ENCODE data around the gene CCDC182. TPM values are rescaled to one million over a fixed set of nuclear protein-coding genes. Genes with fewer than 3 reads are reported as not detected.
A peak's percentile ranks its signal among the peaks of the same experiment; 100 is the strongest.

The CCDC182 gene
- total RNA-seq, 6 donors from 2014 or later: not detected

GRCh38 chr17:57744195-57745170 is 616 bp downstream of the CCDC182 start:
- H3K27me3 ChIP-seq: no peaks in the 10 kb centered on the region
- ATAC-seq (ENCODE audit: low FRiP score in 2 of 2): no peak
- H3K36me3 ChIP-seq: no peaks in the 10 kb centered on the region
- no peaks in the 10 kb centered on the region for H3K4me1 ChIP-seq
- no peak for TF ChIP-seq POLR2A (IDR thresholded peaks at IDR 0.05)
- TF ChIP-seq, protein P1, sequence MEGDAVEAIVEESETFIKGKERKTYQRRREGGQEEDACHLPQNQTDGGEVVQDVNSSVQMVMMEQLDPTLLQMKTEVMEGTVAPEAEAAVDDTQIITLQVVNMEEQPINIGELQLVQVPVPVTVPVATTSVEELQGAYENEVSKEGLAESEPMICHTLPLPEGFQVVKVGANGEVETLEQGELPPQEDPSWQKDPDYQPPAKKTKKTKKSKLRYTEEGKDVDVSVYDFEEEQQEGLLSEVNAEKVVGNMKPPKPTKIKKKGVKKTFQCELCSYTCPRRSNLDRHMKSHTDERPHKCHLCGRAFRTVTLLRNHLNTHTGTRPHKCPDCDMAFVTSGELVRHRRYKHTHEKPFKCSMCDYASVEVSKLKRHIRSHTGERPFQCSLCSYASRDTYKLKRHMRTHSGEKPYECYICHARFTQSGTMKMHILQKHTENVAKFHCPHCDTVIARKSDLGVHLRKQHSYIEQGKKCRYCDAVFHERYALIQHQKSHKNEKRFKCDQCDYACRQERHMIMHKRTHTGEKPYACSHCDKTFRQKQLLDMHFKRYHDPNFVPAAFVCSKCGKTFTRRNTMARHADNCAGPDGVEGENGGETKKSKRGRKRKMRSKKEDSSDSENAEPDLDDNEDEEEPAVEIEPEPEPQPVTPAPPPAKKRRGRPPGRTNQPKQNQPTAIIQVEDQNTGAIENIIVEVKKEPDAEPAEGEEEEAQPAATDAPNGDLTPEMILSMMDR (IDR thresholded peaks at IDR 0.05): no peak
- TF ChIP-seq POLR2AphosphoS5 (IDR thresholded peaks at IDR 0.05): no peak
- TF ChIP-seq EP300 (IDR thresholded peaks at IDR 0.05): no peak
- H3K9me3 ChIP-seq: no peaks in the 10 kb centered on the region
- no peak overlapping the region for H3K27ac ChIP-seq
- H3K4me3 ChIP-seq: no peak overlapping the region
- WGBS, 2 donors: 82 to 85% methylated on average over 26 of the region's 26 CpGs
- peak in 1 of 2 donors; percentile 60 for DNase-seq

DNA sequence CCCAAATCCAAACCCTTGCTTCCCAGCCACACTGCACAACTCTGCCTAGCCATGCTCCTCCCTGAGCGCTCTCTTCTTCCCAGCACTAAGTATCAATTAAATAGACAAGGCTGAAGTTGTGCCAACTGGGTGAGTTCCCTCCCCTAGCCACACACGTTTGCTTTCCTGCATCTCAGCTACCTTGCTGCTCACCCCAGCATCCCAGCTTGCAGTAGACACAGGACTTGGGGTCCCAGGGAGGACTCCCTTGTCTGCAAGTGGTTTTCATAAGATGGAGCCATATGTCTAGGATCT is 4.9 kb downstream of the CCDC182 start:
- Histone ChIP-seq H3K36me3 (no peaks in the 10 kb centered on the region), H3K4me1 (no peaks in the 10 kb centered on the region), H3K4me3 (no peak overlapping the region), H3K27me3 (no peaks in the 10 kb centered on the region), H3K27ac (no peak overlapping the region), H3K9me3 (no peaks in the 10 kb centered on the region)
- ATAC-seq (ENCODE audit: low FRiP score in 2 of 2): no peak
- WGBS, 2 donors: 58 to 66% methylated on average over 2 of the region's 2 CpGs
- TF ChIP-seq POLR2A (IDR thresholded peaks at IDR 0.05) (no peak), POLR2AphosphoS5 (IDR thresholded peaks at IDR 0.05) (no peak)
- DNase-seq: no peak

- WGBS, 2 donors: 58 to 63% methylated on average over 1 of the region's 1 CpG
- no peaks in the 10 kb centered on the region for H3K9me3 ChIP-seq
- no peak overlapping the region for H3K27ac ChIP-seq
- H3K36me3 ChIP-seq: no peaks in the 10 kb centered on the region
- ATAC-seq (ENCODE audit: low FRiP score in 2 of 2): no peak
- no peaks in the 10 kb centered on the region for H3K27me3 ChIP-seq
- no peak overlapping the region for H3K4me3 ChIP-seq
- TF ChIP-seq, protein P1 (IDR thresholded peaks at IDR 0.05): no peak
- no peak for TF ChIP-seq POLR2AphosphoS5 (IDR thresholded peaks at IDR 0.05)
- no peak for TF ChIP-seq EP300 (IDR thresholded peaks at IDR 0.05)
- no peak for TF ChIP-seq POLR2A (IDR thresholded peaks at IDR 0.05)
- H3K4me1 ChIP-seq: no peaks in the 10 kb centered on the region
- no peak for DNase-seq
These were observed 5.5 kb downstream of the CCDC182 start for GRCh38 chr17:57739402-57740234.

GRCh38 chr17:57737450-57737849 is 7.6 kb downstream of the CCDC182 start:
- no peak for DNase-seq
- Histone ChIP-seq H3K36me3 (no peaks in the 10 kb centered on the region), H3K27ac (no peak overlapping the region), H3K4me3 (no peak overlapping the region), H3K27me3 (no peaks in the 10 kb centered on the region), H3K9me3 (no peaks in the 10 kb centered on the region), H3K4me1 (no peaks in the 10 kb centered on the region)
- no peak for TF ChIP-seq EP300 (IDR thresholded peaks at IDR 0.05)
- TF ChIP-seq POLR2A (IDR thresholded peaks at IDR 0.05): no peak
- no peak for TF ChIP-seq POLR2AphosphoS5 (IDR thresholded peaks at IDR 0.05)
- 69 to 70% methylated on average over 3 of the region's 3 CpGs for WGBS, 2 donors
- ATAC-seq (ENCODE audit: low FRiP score in 2 of 2): no peak

GRCh38 chr17:57735707-57736106 is 9.4 kb downstream of the CCDC182 start:
- TF ChIP-seq, protein P1 (IDR thresholded peaks at IDR 0.05): no peak
- TF ChIP-seq POLR2AphosphoS5 (IDR thresholded peaks at IDR 0.05) (no peak), POLR2A (IDR thresholded peaks at IDR 0.05) (no peak), EP300 (IDR thresholded peaks at IDR 0.05) (no peak)
- Histone ChIP-seq H3K27me3 (no peaks in the 10 kb centered on the region), H3K4me1 (no peaks in the 10 kb centered on the region), H3K4me3 (no peak overlapping the region), H3K27ac (no peak overlapping the region), H3K36me3 (no peaks in the 10 kb centered on the region), H3K9me3 (no peaks in the 10 kb centered on the region)
- DNase-seq: no peak
- WGBS, 2 donors: 78 to 81% methylated on average over 6 of the region's 6 CpGs
- ATAC-seq (ENCODE audit: low FRiP score in 2 of 2): no peak

Measured in upper lobe of left lung (tissue), 6 donors.